ENCODE results near the gene CELA2A.

- TF ChIP-seq REST (IDR thresholded peaks at IDR 0.05; ENCODE audit: insufficient read depth in 1 of 2, low read depth in 2 of 2, low read length in 1 of 2): no peak
- no peak for TF ChIP-seq CTCF (IDR thresholded peaks at IDR 0.05)
- TF ChIP-seq POLR2AphosphoS5 (IDR thresholded peaks at IDR 0.05; ENCODE audit: low read depth, low read length): no peak
- no peak for TF ChIP-seq TCF7L2 (IDR thresholded peaks at IDR 0.05; ENCODE audit: low read depth, low read length)
These were observed 2.8 kb upstream of the CELA2A start for GRCh38 chr1:15453734-15454133.
